LNCAP (cell line): Measurements from ENCODE around the gene APBB2.

ENCODE experiments used
- CTCF ChIP-seq: fragments of 450-650 bp; IDR thresholded peaks from 2 replicates; pipeline ENCODE4 v1.5.1; 2017; ENCODE audit warnings: mild to moderate bottlenecking

APBB2 gene

GRCh38 chr4:41176340-41176739, 38.0 kb downstream of the APBB2 start:
- TF ChIP-seq CTCF = no peak

GRCh38 chr4:41175794-41176193, 38.5 kb downstream of the APBB2 start:
- no peak for TF ChIP-seq CTCF

- TF ChIP-seq CTCF = no peak
These were observed 39.9 kb downstream of the APBB2 start for GRCh38 chr4:41174444-41174843.

GRCh38 chr4:41172786-41173185, 41.6 kb downstream of the APBB2 start:
- no peak for TF ChIP-seq CTCF

- TF ChIP-seq CTCF = no peak
These were observed 45.0 kb downstream of the APBB2 start for GRCh38 chr4:41169256-41169800.

- no peak for TF ChIP-seq CTCF
These were observed 47.2 kb downstream of the APBB2 start for GRCh38 chr4:41167191-41167590.

- TF ChIP-seq CTCF = no peak
These were observed 49.9 kb downstream of the APBB2 start for GRCh38 chr4:41164405-41164804.

GRCh38 chr4:41161355-41161754, 53.0 kb downstream of the APBB2 start:
- no peak for TF ChIP-seq CTCF
